Measurements from ENCODE around the gene HK1.
A peak's percentile ranks its signal among the peaks of the same experiment; 100 is the strongest.
"Not testable (repeated sequence)": the region's sequence is repeated elsewhere in the genome, so short reads cannot be mapped to it uniquely, and the experiment has no call there.

HK1 gene

DNA sequence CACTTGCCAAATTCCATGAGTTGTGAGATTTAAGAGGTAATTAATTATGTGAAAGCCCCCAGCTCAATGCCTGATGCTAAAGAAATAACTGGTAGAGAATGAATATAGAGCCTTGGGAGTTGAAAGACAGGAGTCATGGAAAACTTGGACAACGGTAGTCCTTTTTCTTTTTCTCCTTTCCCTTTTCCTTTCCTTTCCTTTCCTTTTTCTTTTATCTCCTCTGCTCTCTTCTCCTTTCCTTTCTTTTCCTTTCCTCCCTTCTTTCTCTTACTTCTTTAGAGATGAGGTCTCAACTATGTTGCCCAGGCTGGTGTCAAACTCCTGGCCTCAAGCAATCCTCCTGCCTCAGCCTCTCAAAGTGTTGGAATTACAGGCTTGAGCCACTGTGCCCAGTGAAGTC is 165.1 kb downstream of the HK1 start:
- TF ChIP-seq, protein P1, sequence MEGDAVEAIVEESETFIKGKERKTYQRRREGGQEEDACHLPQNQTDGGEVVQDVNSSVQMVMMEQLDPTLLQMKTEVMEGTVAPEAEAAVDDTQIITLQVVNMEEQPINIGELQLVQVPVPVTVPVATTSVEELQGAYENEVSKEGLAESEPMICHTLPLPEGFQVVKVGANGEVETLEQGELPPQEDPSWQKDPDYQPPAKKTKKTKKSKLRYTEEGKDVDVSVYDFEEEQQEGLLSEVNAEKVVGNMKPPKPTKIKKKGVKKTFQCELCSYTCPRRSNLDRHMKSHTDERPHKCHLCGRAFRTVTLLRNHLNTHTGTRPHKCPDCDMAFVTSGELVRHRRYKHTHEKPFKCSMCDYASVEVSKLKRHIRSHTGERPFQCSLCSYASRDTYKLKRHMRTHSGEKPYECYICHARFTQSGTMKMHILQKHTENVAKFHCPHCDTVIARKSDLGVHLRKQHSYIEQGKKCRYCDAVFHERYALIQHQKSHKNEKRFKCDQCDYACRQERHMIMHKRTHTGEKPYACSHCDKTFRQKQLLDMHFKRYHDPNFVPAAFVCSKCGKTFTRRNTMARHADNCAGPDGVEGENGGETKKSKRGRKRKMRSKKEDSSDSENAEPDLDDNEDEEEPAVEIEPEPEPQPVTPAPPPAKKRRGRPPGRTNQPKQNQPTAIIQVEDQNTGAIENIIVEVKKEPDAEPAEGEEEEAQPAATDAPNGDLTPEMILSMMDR (IDR thresholded peaks at IDR 0.05), result no peak
- Histone ChIP-seq H2AFZ (no peak overlapping the region), H3K4me1 (peaks cover 6% of the 10 kb centered on the region), H3K4me2 (ENCODE audit: low read length) (no peak overlapping the region), H3K4me3 (ENCODE audit: low read depth, low read length) (no peak overlapping the region), H3K27ac (no peak overlapping the region), H3K27me3 (ENCODE audit: control insufficient read depth, insufficient read depth, low read length) (no peaks in the 10 kb centered on the region), H3K36me3 (ENCODE audit: control insufficient read depth, insufficient read depth, low read length) (no peaks in the 10 kb centered on the region), H3K9ac (no peak overlapping the region), H3K79me2 (no peaks in the 10 kb centered on the region), H3K9me3 (ENCODE audit: control insufficient read depth, low read length) (no peaks in the 10 kb centered on the region)

DNA sequence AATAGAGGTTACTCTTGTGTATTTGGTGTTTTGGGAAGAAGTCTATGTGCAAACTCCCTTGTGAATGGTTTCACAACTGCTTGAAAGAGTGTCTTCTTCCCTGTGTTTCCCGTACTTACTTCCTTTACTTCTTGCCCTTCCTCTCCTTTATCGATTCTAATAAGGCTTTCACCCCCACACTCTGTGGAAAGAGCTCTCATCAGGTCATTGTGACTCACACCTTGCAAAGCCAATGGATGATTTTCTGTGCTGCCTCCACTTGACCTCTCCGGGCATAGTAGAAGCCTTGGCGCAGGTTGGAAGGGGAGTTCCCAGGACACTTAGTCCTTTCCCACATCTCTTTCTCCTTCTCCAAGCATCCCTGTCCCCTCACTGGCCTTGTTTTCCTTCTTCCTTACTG is 166.7 kb downstream of the HK1 start:
- Histone ChIP-seq H3K4me3 (ENCODE audit: low read depth, low read length) (no peak overlapping the region), H3K9ac (no peak overlapping the region), H3K79me2 (no peaks in the 10 kb centered on the region), H3K4me2 (ENCODE audit: low read length) (no peak overlapping the region), H3K9me3 (ENCODE audit: control insufficient read depth, low read length) (no peaks in the 10 kb centered on the region), H3K27me3 (ENCODE audit: control insufficient read depth, insufficient read depth, low read length) (no peaks in the 10 kb centered on the region), H3K36me3 (ENCODE audit: control insufficient read depth, insufficient read depth, low read length) (no peaks in the 10 kb centered on the region), H3K4me1 (peaks cover 2% of the 10 kb centered on the region), H3K27ac (no peak overlapping the region), H2AFZ (no peak overlapping the region)
- TF ChIP-seq, protein P1 (IDR thresholded peaks at IDR 0.05), result no peak

DNA sequence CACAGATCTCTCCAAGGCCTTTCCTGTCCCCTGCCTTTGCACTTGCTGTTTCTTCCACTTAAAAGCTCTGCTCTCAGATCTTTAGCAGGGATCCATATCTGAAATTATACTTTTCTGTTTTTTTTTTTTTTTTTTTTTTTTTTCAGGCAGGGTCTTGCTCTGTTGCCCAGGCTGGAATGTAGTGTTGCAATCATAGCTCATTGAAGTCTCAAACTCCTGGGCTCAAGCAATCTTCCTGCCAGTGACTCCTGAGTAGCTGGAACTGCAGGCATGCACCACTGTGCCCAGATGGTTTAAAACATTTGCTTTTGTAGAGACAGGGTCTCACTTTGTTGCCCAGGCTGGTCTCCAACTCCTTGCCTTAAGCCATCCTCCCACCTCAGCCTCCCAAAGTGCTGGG is 167.9 kb downstream of the HK1 start:
- no peaks in the 10 kb centered on the region for H3K27me3 ChIP-seq (ENCODE audit: control insufficient read depth, insufficient read depth, low read length)
- H3K27ac ChIP-seq, result no peak overlapping the region
- H3K79me2 ChIP-seq, result no peaks in the 10 kb centered on the region
- no peak overlapping the region for H2AFZ ChIP-seq
- no peaks in the 10 kb centered on the region for H3K36me3 ChIP-seq (ENCODE audit: control insufficient read depth, insufficient read depth, low read length)
- no peak overlapping the region for H3K4me2 ChIP-seq (ENCODE audit: low read length)
- H3K9me3 ChIP-seq (ENCODE audit: control insufficient read depth, low read length), result no peaks in the 10 kb centered on the region
- H3K4me3 ChIP-seq (ENCODE audit: low read depth, low read length), result no peak overlapping the region
- no peak overlapping the region for H3K9ac ChIP-seq
- peaks cover 2% of the 10 kb centered on the region for H3K4me1 ChIP-seq
- TF ChIP-seq, protein P1 (IDR thresholded peaks at IDR 0.05), result no peak

DNA sequence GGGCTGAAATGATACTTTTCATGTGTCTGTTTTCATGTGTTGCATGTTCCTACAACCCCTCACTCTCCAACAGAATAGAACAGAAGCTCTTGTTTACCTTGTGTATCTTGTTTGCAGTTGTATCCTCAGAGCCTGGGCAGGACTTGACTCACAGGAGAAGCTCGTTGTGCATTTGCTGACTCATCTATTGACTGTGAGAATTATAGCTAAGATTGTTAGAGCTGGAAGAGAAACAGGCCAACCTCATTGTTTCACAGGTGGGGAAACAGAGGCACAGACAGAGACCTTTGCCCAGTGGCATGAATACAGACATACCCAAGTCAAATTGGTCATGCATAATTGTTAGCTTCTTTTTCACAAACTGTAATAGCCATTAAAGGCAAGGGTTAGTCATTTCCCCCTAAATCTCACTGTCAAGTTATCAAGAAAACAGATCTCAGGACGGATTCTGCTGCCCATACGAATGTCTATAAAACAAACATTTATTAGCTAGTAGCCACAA is 168.4 kb downstream of the HK1 start:
- H3K4me3 ChIP-seq (ENCODE audit: low read depth, low read length), result no peak overlapping the region
- no peaks in the 10 kb centered on the region for H3K9me3 ChIP-seq (ENCODE audit: control insufficient read depth, low read length)
- no peak overlapping the region for H3K27ac ChIP-seq
- H3K4me1 ChIP-seq, result peaks cover 2% of the 10 kb centered on the region
- TF ChIP-seq, protein P1 (IDR thresholded peaks at IDR 0.05), result no peak
- H3K9ac ChIP-seq, result no peak overlapping the region
- no peaks in the 10 kb centered on the region for H3K36me3 ChIP-seq (ENCODE audit: control insufficient read depth, insufficient read depth, low read length)
- H3K79me2 ChIP-seq, result no peaks in the 10 kb centered on the region
- no peaks in the 10 kb centered on the region for H3K27me3 ChIP-seq (ENCODE audit: control insufficient read depth, insufficient read depth, low read length)
- no peak overlapping the region for H2AFZ ChIP-seq
- no peak overlapping the region for H3K4me2 ChIP-seq (ENCODE audit: low read length)

DNA sequence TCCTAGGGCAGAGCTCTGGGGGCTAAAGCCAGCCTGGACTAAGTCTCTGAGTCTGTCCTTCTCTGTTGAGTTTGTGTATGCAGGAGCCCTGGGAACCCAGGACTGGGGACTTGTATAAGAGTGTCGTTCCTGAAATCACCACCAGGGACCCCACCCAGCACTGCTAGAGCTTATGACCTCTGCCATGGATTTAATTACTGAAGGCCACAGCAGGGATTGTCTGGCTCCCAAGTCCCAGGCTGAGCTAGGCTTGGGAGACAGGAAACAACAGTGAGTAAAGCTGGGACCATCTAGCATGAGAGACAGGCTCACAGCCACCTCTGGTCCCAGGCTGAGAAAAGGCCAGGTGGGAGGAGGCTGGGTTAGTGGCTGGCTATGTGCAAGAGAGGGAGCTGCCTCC is 171.5 kb downstream of the HK1 start:
- H3K4me2 ChIP-seq (ENCODE audit: low read length), result no peak overlapping the region
- no peak overlapping the region for H3K4me3 ChIP-seq (ENCODE audit: low read depth, low read length)
- no peaks in the 10 kb centered on the region for H3K9me3 ChIP-seq (ENCODE audit: control insufficient read depth, low read length)
- peak overlapping the region; percentile 0 for H2AFZ ChIP-seq
- no peaks in the 10 kb centered on the region for H3K27me3 ChIP-seq (ENCODE audit: control insufficient read depth, insufficient read depth, low read length)
- peaks cover 2% of the 10 kb centered on the region for H3K4me1 ChIP-seq
- no peaks in the 10 kb centered on the region for H3K36me3 ChIP-seq (ENCODE audit: control insufficient read depth, insufficient read depth, low read length)
- H3K79me2 ChIP-seq, result no peaks in the 10 kb centered on the region
- TF ChIP-seq, protein P1 (IDR thresholded peaks at IDR 0.05), result peak; percentile 47
- no peak overlapping the region for H3K9ac ChIP-seq
- H3K27ac ChIP-seq, result no peak overlapping the region

DNA sequence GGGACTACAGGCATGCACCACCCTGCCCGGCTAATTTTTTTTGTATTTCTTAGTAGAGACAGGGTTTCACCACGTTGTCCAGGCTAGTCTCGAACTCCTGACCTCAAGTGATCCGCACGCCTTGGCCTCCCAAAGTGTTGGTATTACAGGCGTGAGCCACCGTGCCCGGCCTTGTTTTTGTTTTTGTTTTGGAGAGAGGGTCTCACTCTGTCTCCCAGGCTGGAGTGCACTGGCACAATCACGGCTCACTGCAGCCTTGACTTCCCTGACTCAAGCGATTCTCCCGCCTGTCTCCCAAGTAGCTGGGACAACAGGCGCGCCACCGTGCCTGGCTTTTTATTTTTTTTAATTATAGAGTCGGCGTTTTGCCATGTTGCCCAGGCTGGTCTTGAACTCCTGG is 172.1 kb downstream of the HK1 start:
- H3K9ac ChIP-seq; H3K4me1 ChIP-seq; H3K27me3 ChIP-seq (ENCODE audit: control insufficient read depth, insufficient read depth, low read length); H3K4me2 ChIP-seq (ENCODE audit: low read length); H2AFZ ChIP-seq; H3K27ac ChIP-seq; H3K9me3 ChIP-seq (ENCODE audit: control insufficient read depth, low read length); H3K79me2 ChIP-seq; H3K4me3 ChIP-seq (ENCODE audit: low read depth, low read length); H3K36me3 ChIP-seq (ENCODE audit: control insufficient read depth, insufficient read depth, low read length): not testable (repeated sequence)

All from parathyroid adenoma (tissue), 2 donors.